Measurements from ENCODE around the gene SUCLG1. TPM values are rescaled to one million over a fixed set of nuclear protein-coding genes. Genes with fewer than 3 reads are reported as not detected.

Gene SUCLG1
- total RNA-seq, 1 experiment from 2014 or later: 59.8 TPM

DNA sequence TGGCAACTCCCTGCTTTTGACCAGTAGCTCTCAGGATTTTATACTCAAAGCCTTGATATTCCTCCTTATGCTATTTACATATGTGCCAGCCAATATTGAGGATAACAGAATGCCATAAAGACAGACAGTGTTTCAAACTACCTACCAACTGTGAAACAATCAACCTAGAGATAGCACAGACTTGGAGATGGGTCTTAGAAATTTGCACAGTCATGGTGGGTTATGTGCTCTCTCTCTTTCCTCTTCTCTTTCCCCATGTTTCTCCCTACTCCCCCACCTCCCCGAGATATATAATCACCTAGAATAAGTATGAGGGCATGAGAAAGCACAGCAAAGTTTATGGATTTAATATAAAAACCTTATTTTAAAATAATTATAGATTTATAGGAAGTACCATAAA is 24.2 kb upstream of the SUCLG1 start:
- in situ Hi-C loops (cut with HindIII; ENCODE audit: low pct_unique_long_range_greater_than_20kb, low sequenced_read_pairs): no loop called here
- POLR2A ChIA-PET: no interaction called here
- Histone ChIP-seq H3K4me1 (ENCODE audit: control insufficient read depth, insufficient read depth, low read length) (no peaks in the 10 kb centered on the region), H3K9me3 (ENCODE audit: control insufficient read depth, insufficient read depth, low read depth, low read length) (no peaks in the 10 kb centered on the region), H3K36me3 (ENCODE audit: control insufficient read depth, insufficient read depth, low read length) (no peaks in the 10 kb centered on the region), H3K27ac (ENCODE audit: low read length) (no peak overlapping the region), H3K27me3 (ENCODE audit: control insufficient read depth, insufficient read depth, low read length) (no peaks in the 10 kb centered on the region), H3K4me3 (ENCODE audit: low read depth in 2 of 2, low read length in 2 of 2) (no peak overlapping the region)
- BruUV-seq (replicated peaks): no TSS peak
- no peak for ATAC-seq
- TF ChIP-seq REST (IDR thresholded peaks at IDR 0.05; ENCODE audit: insufficient read depth in 1 of 2, low read depth in 2 of 2, low read length in 1 of 2) (no peak), TCF7L2 (IDR thresholded peaks at IDR 0.05; ENCODE audit: low read depth, low read length) (no peak), SIN3A (IDR thresholded peaks at IDR 0.05; ENCODE audit: borderline replicate concordance, insufficient read depth, low read depth, low read length) (no peak), POLR2AphosphoS5 (IDR thresholded peaks at IDR 0.05; ENCODE audit: low read depth, low read length) (no peak)
- TF ChIP-seq, protein P1, sequence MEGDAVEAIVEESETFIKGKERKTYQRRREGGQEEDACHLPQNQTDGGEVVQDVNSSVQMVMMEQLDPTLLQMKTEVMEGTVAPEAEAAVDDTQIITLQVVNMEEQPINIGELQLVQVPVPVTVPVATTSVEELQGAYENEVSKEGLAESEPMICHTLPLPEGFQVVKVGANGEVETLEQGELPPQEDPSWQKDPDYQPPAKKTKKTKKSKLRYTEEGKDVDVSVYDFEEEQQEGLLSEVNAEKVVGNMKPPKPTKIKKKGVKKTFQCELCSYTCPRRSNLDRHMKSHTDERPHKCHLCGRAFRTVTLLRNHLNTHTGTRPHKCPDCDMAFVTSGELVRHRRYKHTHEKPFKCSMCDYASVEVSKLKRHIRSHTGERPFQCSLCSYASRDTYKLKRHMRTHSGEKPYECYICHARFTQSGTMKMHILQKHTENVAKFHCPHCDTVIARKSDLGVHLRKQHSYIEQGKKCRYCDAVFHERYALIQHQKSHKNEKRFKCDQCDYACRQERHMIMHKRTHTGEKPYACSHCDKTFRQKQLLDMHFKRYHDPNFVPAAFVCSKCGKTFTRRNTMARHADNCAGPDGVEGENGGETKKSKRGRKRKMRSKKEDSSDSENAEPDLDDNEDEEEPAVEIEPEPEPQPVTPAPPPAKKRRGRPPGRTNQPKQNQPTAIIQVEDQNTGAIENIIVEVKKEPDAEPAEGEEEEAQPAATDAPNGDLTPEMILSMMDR (IDR thresholded peaks at IDR 0.05): no peak
- intact Hi-C loops (cut with micrococcal nuclease; ENCODE audit: unreplicated experiment): no loop called here
- no peak for DNase-seq (ENCODE audit: low read depth, low spot score)
- CTCF ChIA-PET: no interaction called here

DNA sequence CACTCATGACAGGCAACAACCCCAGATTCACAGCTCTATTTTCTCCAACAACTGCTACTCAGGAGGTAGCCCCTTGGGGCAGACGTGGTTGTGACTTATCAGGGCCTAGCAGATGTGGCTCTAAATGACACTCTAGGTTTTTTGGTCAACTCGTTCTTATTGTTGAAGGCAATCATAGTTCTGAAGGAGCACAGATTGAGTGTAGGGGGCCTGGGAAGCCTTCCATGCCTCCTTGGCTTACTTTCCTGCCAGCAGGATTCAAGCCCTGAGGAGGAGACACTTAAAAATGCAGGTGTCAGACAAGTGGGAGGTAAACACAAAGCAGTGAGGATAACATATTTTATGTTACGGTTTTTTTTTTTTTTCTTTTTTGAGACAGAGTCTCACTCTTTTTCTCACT is 23.5 kb upstream of the SUCLG1 start:
- in situ Hi-C loops (cut with HindIII; ENCODE audit: low pct_unique_long_range_greater_than_20kb, low sequenced_read_pairs): no loop called here
- Histone ChIP-seq H3K4me1 (ENCODE audit: control insufficient read depth, insufficient read depth, low read length) (no peaks in the 10 kb centered on the region), H3K9me3 (ENCODE audit: control insufficient read depth, insufficient read depth, low read depth, low read length) (no peaks in the 10 kb centered on the region), H3K27ac (ENCODE audit: low read length) (no peak overlapping the region), H3K27me3 (ENCODE audit: control insufficient read depth, insufficient read depth, low read length) (no peaks in the 10 kb centered on the region), H3K36me3 (ENCODE audit: control insufficient read depth, insufficient read depth, low read length) (no peaks in the 10 kb centered on the region), H3K4me3 (ENCODE audit: low read depth in 2 of 2, low read length in 2 of 2) (no peak overlapping the region)
- no TSS peak for BruUV-seq (replicated peaks)
- ChIA-PET POLR2A (no interaction called here), CTCF (no interaction called here)
- no peak for TF ChIP-seq POLR2AphosphoS5 (IDR thresholded peaks at IDR 0.05; ENCODE audit: low read depth, low read length)
- ATAC-seq (no peak), DNase-seq (ENCODE audit: low read depth, low spot score) (no peak)
- intact Hi-C loops (cut with micrococcal nuclease; ENCODE audit: unreplicated experiment): no loop called here

DNA sequence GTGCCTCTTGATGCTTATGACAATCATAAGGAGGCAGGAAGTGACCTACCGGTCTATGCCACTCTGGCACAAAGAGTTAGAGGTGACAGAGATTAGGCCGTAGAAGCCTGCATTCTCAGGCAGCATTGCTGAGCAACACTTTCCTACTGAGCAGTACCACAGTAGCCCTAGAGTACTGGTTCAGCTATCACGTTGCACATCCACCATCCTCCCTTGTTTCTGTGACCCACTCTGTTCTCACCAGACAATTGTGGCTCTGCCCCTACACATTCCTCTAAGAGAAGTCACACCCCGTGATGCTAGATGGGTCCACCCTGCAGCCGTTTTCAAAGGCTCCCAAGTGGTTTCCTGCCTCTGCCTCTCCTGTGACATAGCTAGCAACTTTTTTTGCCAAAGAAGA is 22.6 kb upstream of the SUCLG1 start:
- intact Hi-C loops (cut with micrococcal nuclease; ENCODE audit: unreplicated experiment): no loop called here
- TF ChIP-seq, protein P1 (IDR thresholded peaks at IDR 0.05): no peak
- TF ChIP-seq POLR2AphosphoS5 (IDR thresholded peaks at IDR 0.05; ENCODE audit: low read depth, low read length): no peak
- no peak for TF ChIP-seq REST (IDR thresholded peaks at IDR 0.05; ENCODE audit: insufficient read depth in 1 of 2, low read depth in 2 of 2, low read length in 1 of 2)
- ATAC-seq (no peak), DNase-seq (ENCODE audit: low read depth, low spot score) (no peak)
- no peaks in the 10 kb centered on the region for H3K9me3 ChIP-seq (ENCODE audit: control insufficient read depth, insufficient read depth, low read depth, low read length)
- BruUV-seq (replicated peaks): no TSS peak
- ChIA-PET POLR2A (no interaction called here), CTCF (no interaction called here)
- no peak overlapping the region for H3K4me3 ChIP-seq (ENCODE audit: low read depth in 2 of 2, low read length in 2 of 2)
- in situ Hi-C loops (cut with HindIII; ENCODE audit: low pct_unique_long_range_greater_than_20kb, low sequenced_read_pairs): no loop called here
- no peaks in the 10 kb centered on the region for H3K36me3 ChIP-seq (ENCODE audit: control insufficient read depth, insufficient read depth, low read length)
- no peak overlapping the region for H3K27ac ChIP-seq (ENCODE audit: low read length)
- H3K4me1 ChIP-seq (ENCODE audit: control insufficient read depth, insufficient read depth, low read length): no peaks in the 10 kb centered on the region
- H3K27me3 ChIP-seq (ENCODE audit: control insufficient read depth, insufficient read depth, low read length): no peaks in the 10 kb centered on the region
